NOMO-1 (cell line): ENCODE data around the gene ECPAS.
"Not testable (repeated sequence)": the region's sequence is repeated elsewhere in the genome, so short reads cannot be mapped to it uniquely, and the experiment has no call there.

ENCODE experiments used
- DNase-seq, 2 experiments: peaks; one replicate each; lab custom pipeline; 2025; ENCODE audit not compliant: unreplicated experiment in 2 of 2; lab: John Stamatoyannopoulos, UW

ECPAS gene

DNA sequence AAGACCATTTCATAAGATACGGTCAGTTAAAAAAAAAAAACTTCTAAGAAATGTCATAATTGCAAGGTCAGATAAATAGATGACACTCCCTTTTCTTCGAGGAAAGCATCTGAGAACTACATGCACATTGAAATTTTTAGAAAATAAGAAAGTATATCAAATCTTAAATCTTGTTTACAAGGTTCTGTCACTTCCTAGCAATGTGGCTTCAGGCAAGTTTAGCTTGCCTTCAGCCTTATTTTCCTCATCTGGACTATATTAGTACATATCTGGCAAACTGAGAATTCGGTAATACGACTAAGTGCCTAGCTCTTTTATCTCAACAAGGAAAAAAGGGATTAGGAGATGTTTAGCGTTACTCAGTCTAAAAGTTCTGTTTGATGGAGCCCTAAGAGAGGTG, 121.7 kb downstream of the ECPAS start:
- DNase-seq: no peak

- no peak for DNase-seq
Measured at GRCh38 chr9:111360881-111361280, 123.3 kb downstream of the ECPAS start.

GRCh38 chr9:111356481-111357244, 127.5 kb downstream of the ECPAS start:
- no peak for DNase-seq

DNA sequence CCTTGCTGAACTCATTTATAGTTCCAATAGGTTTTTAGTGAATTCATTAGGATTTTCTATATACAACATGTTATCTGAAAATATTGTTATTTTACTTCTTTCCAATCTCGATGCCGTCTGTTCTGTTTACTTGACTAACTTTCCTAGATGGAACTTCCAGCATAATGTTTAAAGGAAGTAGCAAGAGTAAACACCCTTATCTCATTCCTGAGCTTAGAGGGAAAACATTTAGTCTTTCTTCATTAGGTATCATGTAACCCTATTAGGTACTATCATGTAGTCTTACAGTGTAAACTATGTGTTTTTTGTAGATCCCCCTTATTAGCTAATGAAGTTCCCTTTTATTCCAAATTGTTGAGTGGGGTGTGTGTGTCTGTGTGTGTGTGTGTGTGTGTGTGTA, 131.6 kb downstream of the ECPAS start:
- DNase-seq: no peak

DNA sequence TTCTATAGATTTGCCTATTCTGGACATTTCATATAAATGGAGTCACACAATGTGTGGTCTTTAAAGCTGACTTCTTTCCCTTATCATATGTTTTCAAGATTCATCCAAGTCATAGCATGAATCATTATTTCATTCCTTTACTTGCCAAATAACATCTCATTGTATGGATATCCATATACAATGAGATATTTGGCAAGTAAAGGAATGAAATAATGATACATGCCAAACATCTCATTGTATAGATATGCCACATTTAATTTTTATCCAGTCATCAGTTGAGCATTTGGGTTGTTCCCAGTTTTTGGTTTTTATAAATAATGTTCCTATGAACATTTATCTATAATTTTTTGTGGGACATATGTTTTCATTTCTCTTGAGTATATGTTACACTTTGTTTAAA, 133.6 kb downstream of the ECPAS start:
- DNase-seq: no peak

GRCh38 chr9:111349766-111350165, 134.4 kb downstream of the ECPAS start:
- DNase-seq: no peak

DNA sequence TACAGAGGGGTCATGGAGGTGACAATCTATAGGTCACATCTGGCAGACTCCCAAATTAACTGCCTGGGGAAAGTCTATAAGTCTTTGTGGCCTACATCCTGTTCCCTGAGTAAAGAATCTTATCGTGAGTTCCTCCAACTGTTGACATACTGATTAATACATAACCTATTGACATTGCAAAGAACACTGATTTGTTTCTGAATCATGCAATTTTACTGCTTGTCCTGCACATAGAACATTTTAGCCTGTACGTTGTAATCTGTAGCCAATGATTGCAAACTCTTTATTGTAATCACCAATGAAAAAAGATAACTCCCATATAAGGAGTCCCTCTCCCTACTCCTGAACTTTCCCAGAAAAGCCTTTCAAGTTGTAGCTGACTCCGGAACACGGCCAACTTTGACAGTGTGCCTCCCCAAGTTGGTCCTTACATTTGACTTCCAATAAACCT, 135.3 kb downstream of the ECPAS start:
- no peak for DNase-seq

- DNase-seq: not testable (repeated sequence)
Measured at GRCh38 chr9:111334318-111334863, 149.8 kb downstream of the ECPAS start.

DNA sequence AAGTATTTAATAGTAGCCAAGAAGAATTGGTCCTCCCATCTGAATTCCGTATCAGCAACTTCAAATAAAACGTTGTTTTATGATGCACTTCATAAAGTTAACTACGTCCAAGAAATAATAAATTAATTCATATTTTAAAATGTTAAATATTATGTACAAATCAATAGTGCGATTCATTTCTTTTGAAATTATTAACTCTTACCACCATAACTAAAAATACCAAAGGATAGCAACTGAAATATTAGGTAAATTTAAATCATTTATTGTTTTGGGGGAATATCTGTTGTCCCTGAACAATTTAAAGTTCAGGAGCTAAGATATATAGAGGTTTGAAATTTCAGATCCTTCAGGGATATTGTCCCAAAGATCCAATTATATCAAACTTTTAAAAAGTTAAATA, 154.1 kb downstream of the ECPAS start, which contains the start of gene OR2K2:
Gene OR2K2 (minus strand): TSS at position 101 of the 400 bp plus-strand sequence. CDS start 1,791 bp downstream, outside the sequence.
- no peak for DNase-seq

GRCh38 chr9:111320631-111321030, 163.6 kb downstream of the ECPAS start:
- no peak for DNase-seq

DNA sequence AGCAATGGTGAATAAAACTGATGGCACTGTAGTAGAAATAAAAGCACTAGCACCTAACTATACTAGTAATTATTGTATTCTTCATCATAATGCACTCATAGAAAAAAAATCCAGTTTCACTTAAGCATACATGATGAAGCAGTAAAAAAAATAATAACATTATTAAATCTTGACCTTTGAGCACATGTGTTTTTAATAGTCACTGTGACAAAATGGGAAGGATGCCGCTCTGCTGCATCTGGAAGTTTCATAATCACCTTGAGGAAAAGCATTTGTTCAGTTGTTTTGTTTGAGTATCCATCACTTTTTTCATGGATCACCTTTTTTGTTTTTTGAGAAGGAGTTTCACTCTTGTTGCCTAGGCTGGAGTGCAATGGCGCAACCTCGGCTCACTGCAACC, 167.4 kb downstream of the ECPAS start:
- DNase-seq: no peak
